Measurements from ENCODE around the gene FAM193B. TPM values are rescaled to one million over a fixed set of nuclear protein-coding genes. Genes with fewer than 3 reads are reported as not detected.

The FAM193B gene
- total RNA-seq, 1 donor from 2014 or later, result 23.2 TPM

DNA sequence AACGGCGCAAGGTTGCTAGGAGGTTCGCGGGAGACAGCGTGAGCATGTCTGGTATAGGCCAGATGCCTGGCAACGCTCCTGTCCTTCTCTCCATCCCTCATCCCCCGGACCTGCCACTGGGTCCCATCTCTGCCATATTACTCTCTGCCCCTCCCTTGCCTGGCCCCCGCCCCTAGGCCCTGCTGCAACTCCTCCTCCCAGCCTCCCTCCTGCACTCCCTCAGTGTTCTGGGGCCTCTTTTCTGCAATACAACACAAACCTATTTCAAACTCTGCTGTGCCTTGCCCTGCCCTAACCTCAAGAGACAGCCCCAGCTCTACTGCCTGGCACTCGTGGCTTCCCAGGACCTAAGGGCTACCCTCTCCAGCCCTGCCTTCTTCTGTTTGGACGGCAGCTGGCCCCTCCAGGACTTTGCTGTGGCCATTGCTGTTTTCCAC lies 72.0 kb downstream of the FAM193B start:
- ATAC-seq (ENCODE audit: poor library complexity), result no peak
- intact Hi-C loops (cut with DNase I), result no loop called here
- DNase-seq, result no peak

DNA sequence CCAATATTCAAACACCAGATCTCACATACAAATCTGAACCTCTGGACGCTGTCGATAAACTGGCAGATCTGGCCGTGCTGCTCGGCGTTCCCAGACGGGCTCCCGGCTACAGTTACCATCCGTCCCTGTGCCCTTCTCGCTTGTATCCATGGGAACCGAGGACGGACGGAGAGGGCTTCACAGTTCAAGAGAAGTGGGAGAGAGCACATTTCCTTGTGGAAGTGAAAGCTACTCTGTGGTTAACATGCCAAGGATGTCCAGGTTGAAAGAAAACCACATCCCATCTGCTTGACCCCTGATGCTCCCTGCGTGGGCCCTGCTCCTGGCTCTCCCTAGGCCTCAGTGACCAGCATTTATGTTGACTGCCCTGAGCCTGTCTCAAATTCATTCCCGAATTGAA lies 74.6 kb downstream of the FAM193B start:
- no peak for DNase-seq
- intact Hi-C loops (cut with DNase I), result no loop called here
- ATAC-seq (ENCODE audit: poor library complexity), result peak; percentile 7

DNA sequence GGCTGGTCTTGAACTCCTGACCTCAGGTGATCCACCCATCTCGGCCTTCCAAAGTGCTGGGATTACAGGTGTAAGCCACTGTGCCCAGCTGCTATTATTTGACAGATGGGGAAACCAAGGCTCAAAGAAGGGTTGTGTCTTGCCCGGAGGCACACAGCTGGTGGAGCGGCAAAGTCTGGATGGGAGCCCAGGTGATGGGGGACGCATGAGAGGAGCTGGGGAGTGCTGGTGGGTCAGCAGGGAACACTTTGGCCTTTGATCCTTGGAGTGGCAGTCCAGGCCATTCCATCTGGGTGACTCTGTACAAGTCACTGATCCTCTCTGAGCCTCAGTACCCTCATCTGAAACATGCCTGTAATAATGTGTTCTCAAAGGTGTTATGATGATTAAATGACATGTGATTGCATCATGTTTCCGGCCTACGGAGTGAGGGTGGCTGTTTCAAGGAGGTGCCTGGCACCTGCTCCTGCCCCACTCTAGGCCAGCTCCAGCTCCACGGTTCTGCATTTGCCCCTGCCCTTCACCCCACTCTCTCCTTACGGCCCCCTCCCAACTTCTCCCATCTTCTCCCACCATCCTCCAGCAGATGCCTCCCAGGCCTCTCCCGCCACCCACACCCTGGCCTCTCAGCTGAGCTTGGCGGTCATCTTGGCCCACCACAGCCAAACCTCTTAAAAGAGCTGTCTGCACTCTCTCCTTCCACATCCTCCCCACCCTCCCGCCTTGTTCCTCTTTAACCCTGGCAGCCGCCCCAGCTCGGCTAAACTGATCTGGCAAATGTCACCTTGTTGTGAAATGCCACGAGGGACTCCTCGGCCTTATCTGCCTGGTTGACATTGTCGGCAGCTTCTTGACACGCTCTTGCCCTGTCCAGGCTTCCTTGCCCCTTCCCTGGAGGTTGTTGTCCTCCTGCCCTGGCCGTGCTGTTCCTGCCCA lies 75.4 kb downstream of the FAM193B start:
- peak; percentile 94 for DNase-seq
- intact Hi-C loops (cut with DNase I), result no loop called here
- ATAC-seq (ENCODE audit: poor library complexity), result peak; percentile 95

DNA sequence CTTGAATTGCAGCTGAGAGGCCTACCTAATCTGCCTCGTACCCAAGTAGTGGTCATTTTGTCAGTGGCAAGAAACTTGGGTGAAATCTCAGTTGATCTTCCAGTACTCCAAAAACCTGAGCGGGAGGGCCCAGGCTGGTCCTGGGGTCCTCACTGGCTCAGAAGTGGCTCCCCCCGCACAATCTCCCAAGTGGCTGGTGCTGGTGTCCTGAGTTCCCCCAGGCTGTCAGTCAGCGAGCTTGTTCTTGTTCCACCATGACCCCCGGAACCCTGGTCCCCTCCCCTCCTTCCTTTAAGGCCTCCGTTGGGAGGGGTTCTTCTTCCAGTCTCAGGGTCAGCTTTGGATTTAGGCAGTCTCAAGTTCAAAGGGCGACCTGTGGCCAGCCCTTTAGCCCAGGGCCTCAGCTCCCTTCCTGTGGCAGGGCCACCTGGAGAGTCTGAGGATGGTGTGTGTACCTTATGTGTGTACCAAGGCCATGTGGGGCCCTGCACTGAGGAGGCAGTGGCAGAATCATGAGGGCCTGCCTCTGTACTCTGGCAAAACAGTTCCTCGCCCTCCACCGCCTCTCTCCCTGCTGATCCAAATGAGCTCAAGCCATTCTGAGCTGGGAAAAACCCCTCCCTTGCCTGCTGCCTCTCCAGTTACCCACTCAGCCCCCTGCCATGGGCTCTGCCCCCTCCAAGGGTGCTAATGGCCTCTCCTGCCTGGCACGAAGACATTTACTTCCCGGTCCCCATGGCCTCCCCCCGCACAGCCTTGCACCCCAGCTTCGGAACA lies 76.5 kb downstream of the FAM193B start:
- DNase-seq (no peak), ATAC-seq (ENCODE audit: poor library complexity) (no peak)
- intact Hi-C loops (cut with DNase I), result no loop called here

DNA sequence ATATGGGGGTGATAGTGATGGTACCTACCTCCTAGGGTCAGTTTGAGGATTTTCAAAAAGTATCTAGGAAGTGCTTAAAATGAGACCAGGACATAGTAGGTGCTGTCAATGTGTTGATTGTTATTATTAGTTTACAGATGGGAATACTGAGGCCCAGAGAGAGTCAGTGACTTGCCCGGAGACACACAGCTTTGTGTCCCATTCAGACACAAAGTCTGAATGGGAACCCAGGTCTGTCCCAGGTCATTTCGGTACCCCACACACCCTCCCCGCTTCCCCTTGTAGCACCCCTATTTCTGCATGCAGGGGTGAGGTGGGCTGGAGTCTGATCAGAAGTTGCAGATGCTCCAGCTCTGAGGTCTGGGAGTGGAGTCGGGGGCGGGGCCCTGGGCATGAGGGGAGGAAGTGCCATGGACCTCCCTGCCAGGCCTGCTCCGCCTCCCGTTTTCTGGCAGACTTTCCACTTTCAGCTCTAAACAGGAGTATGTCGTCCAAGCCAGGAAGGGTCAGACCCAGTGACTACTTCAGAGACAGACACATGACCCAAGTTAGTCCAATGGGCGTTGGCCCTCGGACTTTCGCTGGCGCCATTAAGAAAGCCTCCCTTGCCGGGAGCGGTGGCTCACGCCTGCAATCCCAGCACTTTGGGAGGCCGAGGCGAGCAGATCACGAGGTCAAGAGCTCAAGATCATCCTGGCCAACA lies 77.7 kb downstream of the FAM193B start:
- DNase-seq, result peak; percentile 66
- no peak for ATAC-seq (ENCODE audit: poor library complexity)
- intact Hi-C loops (cut with DNase I), result no loop called here

DNA sequence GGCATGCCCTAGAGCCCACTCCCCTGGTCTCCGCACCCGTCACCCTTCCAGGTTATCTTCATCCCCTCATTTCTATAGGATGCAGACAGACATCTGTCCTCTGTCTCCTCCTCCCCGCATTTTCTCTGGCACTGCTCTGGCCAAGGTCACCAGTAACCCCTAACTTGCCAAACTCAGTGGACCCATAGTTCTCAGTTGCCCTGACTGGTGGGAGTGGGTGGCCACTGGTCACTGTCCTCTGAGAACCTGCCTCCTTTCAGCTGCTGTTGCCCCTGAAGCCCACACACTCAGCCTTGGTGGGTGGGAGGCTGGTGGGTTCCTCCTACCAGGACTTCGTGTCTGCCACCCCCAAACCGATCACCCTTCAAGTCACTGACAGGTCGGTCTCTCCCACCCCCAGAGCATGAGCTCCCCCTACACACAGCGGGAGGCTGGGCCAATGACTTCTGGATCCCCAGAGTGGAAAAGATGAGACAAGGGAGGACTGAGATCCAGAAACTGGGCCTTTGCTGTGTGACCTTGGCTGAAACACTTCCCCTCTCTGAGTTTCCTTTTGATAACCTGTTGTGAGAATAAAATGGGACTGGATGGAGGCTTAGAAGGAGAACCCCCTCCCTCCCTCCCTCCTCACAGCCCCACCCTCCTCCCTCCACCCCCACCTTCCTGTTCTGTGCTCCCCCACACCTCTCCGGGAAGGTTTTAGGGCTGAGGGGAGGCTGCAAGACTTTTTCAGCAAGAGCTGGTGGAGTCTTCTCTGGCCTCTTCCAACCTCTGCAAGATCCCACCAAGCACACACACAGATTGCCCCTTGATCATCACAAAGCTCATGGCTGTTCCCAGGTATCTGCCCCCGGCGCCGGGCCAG lies 78.6 kb downstream of the FAM193B start:
- intact Hi-C loops (cut with DNase I), result no loop called here
- ATAC-seq (ENCODE audit: poor library complexity) (no peak), DNase-seq (no peak)

DNA sequence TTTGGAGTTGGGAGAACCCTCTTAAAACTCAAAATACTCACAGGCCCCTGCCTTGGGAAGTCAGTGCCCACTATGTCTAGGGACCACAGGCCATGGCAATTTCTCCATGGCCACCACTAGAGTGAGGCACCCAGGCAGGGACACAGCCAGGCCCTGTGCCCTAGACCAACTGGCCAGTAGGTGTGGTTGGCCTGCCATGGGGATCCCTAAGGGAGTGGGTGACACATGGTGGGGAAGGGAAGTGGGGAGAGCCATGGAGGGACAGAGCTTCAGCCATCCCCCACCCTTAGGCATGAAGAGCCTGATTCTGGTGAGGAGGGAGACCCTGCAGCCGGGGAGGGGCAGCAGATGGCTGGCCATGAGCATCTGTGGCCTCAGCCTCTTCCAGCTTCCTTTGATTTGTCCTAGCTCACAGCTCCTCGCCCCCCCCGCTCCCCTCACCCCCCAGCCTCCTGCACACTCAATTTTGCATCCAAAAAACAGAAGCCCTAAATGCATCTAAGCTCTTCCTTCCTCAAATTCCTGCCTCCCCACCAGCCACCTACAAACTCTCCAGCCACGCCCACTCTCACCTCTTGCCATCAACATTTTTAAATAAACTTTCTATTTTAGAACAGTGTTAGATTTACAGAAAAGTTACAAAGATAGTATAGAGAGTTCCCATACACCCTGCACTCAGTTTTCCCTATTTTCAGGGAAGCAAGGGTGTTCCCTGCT lies 79.4 kb downstream of the FAM193B start:
- intact Hi-C loops (cut with DNase I), result no loop called here
- DNase-seq (no peak), ATAC-seq (ENCODE audit: poor library complexity) (no peak)

DNA sequence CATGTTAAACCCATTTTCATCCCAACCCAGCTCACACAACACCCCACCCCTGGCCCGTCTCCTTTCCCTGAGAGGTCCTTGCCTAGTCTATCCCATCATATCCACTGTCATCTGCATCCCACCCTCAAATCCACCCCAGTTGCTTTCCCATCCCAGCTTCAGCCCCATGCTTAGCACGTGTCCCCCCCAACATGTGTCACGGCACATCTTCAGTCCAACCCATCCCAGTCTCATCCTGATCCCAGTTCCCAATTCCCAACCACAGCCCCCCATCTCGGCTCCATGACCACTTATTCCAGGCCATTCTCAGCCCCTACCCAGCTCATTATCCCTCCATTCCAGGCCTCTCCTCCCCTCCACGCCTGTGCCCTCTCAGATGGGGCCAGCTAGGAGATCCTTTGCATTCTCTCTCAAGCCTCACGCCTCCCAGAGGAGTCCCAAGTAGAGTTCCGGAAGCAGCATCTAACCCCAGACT lies 80.3 kb downstream of the FAM193B start:
- intact Hi-C loops (cut with DNase I), result no loop called here

DNA sequence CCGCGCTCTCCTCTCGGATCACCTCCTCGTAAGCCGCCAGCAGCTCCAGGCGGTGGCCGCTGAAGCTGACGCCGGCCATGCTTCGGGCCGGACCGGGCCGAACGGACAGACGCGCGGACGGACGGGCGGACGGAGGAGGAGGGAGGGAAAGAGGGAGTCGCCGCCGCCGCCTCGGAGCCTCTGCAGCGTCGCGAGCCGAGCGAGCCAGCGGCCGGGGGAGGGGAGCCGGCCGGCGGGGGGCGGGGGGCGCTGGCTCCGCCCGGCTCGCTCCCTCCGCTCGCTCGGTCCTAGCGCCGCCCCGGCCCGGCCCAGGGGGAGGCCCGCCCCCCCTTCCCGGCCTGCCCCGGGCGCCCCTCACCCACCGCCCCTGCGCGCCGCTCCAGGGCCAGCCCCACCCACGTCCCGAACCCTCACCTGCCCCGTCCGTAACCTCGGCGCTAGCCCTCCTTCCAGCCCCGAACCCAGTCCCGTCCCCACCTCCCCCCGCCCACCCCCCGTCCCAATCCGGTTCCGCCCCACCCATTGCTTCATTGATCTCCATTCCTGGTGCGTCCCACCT lies 80.8 kb downstream of the FAM193B start, which contains the start of gene DBN1:
Gene DBN1 (minus strand): TSS at position 192 of the 559 bp plus-strand sequence. CDS start 113 bp downstream, at position 79.
- peak; percentile 35 for ATAC-seq (ENCODE audit: poor library complexity)
- DNase-seq, result peak; percentile 71
- intact Hi-C loops (cut with DNase I), result no loop called here

More for the DNA sequence above, 80.3 kb downstream of the FAM193B start:
- no peak for ATAC-seq (ENCODE audit: poor library complexity)
- DNase-seq, result no peak

DNA sequence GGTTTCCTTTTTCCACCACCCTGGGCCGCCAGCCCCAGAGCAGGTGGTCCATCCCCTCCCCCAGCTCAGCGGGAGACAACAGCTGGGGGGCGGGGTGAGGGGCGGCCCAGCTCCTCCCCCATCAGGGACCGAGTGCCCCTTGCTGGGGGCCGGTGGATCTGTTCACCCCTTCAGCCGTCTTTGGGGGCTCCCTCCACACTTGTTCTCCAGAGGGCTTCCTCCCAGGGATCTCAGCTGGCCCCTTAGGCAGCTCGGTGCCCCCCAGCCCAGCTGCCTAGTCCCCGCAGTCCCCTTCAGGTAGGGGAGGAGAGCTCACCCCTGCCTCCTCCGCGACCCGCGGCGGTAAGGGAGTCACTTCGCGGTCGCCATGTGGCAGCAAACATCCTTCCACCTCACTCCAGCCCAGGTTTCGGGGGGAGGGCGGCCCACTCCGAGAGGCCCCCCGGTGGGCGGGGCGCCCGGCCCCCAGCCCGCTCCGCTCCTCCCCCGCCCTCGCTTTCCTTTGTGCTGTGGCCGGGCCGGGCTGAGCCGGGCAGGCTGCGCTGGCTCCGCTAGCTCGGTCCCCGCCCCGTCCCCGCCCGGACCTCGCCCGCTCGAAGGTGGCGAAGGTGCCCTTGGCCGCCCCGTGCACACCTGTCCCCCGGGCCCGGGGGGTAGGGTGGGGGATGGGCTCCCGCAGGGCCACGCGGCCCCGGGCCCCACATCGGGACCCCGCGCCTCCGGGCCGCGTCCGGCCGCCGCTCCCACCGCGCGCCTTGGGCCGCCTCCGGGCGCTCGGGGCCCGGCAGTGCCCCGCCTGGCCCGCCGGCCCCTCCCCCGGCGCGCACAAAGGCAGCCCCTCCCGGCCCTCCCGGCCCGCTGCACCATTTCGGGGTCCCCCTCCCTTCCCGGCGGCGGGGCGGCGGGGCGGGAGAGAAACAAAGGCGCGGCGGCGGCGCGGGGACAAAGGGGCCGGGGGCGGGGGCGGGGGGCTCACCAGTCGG lies 81.6 kb downstream of the FAM193B start:
- intact Hi-C loops (cut with DNase I), result no loop called here
- peak; percentile 5 for ATAC-seq (ENCODE audit: poor library complexity)
- no peak for DNase-seq

DNA sequence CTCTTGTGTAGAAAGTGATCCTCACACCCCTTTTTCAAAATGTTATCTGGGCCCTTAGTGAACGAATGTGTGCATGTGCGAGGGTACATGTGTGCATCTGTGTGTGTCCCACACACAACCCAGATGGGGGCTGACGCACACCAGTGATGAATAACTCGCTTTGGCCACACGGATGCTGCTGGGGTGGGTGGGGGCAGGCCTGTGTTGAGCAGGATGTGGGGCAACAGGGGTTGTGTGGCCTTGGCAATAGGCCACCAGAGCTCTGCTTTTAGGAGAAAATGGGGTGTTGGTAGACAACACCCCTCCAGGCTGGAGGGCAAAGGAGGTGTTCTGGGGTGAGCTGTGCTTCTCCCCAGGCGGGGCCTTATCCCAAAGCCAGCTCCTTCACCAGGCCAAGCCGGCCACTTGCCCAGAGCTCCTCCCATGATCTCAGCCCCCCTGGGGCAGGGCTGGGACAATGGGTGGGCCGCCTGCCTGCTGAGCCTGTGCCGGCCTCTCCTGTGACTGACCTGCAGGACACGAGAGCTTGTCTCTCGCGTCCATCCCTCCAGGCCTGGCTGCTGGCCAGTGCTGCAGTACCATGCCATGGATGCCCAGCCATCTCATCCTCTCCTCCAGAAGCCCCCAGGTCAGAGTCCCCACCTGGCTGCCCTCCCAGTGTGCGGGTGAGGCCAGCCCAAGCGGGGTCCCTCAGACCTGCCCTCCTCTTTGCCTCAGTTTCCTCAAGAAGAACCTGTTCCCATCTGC lies 82.6 kb downstream of the FAM193B start:
- intact Hi-C loops (cut with DNase I), result no loop called here
- DNase-seq (peak; percentile 86), ATAC-seq (ENCODE audit: poor library complexity) (peak; percentile 49)

DNA sequence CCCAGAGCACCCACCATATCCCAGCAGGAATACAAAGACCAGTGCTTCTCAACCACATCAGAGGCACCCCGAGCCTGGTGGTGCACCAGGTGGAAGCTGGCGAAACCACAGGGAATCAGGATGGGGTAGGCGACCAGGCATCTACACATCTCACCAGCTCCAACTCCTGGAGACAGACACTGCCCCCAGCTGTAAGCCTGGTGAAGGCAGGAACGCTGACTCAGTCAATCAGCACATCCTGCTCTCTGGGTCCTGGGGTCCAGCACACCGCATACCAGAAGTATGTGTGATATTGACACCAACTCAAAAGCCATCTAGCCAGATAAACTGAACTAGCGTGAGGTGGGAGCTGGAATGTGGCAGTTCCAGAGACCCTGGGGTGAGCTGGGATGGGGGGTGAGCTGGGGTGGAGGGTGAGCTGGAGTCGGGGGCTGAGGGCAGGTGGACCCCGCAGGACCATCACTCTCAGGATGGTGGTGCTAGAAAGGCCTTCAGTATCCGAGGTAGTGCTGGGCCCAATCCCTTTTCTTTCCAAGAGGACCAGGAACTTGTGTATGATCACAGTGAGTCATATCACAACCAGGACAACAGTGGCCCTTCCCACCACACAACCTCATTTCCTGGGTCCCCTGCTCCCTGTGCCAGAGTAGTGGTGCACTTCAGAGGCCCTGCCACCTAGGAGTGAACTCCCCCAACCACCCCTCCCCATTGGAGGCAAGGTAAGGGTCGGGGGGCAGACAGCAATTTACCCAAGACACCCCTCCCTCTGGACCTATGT lies 83.4 kb downstream of the FAM193B start:
- intact Hi-C loops (cut with DNase I), result no loop called here
- ATAC-seq (ENCODE audit: poor library complexity), result no peak
- no peak for DNase-seq
